ENCODE data around the gene DCST1.

- TF ChIP-seq YY1 (IDR thresholded peaks at IDR 0.05; ENCODE audit: insufficient read depth, insufficient read length) (no peak), ZNF274 (IDR thresholded peaks at IDR 0.05; ENCODE audit: low read depth, low read length) (no peak), SUZ12 (IDR thresholded peaks at IDR 0.05; ENCODE audit: extremely low read depth, insufficient read depth, insufficient read length) (no peak)
Observed at GRCh38 chr1:154996966-154997701, 36.5 kb upstream of the DCST1 start.
